NCI-H774 (cell line): Measurements from ENCODE around the gene PEMT.
A peak's percentile ranks its signal among the peaks of the same experiment; 100 is the strongest.
"Not testable (repeated sequence)": the region's sequence is repeated elsewhere in the genome, so short reads cannot be mapped to it uniquely, and the experiment has no call there.

Experiments
- DNase-seq: peaks from one replicate; lab custom pipeline; 2025; lab: John Stamatoyannopoulos, UW

The PEMT gene

GRCh38 chr17:17591355-17592298 is at the start of gene PEMT:
TSS of gene PEMT (minus strand) at chr17:17591708. CDS start at chr17:17591626, 82 bp downstream.
- DNase-seq = peak; percentile 85

GRCh38 chr17:17639661-17640270 is 48.3 kb upstream of the PEMT start:
- not testable (repeated sequence) for DNase-seq

- no peak for DNase-seq
These were observed 47.0 kb upstream of the PEMT start for GRCh38 chr17:17638467-17638866.

GRCh38 chr17:17636272-17636885 is 44.9 kb upstream of the PEMT start:
- DNase-seq = no peak

- DNase-seq = not testable (repeated sequence)
These were observed 44.2 kb upstream of the PEMT start for GRCh38 chr17:17635537-17636271.

- DNase-seq = no peak
These were observed 43.6 kb upstream of the PEMT start for GRCh38 chr17:17635126-17635525.

- DNase-seq = no peak
These were observed 41.8 kb upstream of the PEMT start for GRCh38 chr17:17633310-17633709.

- not testable (repeated sequence) for DNase-seq
These were observed 41.2 kb upstream of the PEMT start for GRCh38 chr17:17632690-17633089.

- no peak for DNase-seq
These were observed 37.0 kb upstream of the PEMT start for GRCh38 chr17:17628388-17629008.

- DNase-seq = no peak
These were observed 35.3 kb upstream of the PEMT start for GRCh38 chr17:17626840-17627239.

GRCh38 chr17:17626151-17626805 is 34.8 kb upstream of the PEMT start:
- peak; percentile 17 for DNase-seq

GRCh38 chr17:17624741-17625140 is 33.2 kb upstream of the PEMT start:
- DNase-seq = no peak

- DNase-seq = no peak
These were observed 32.4 kb upstream of the PEMT start for GRCh38 chr17:17623904-17624303.

- no peak for DNase-seq
These were observed 29.7 kb upstream of the PEMT start for GRCh38 chr17:17621254-17621653.

GRCh38 chr17:17613708-17614114 is 22.2 kb upstream of the PEMT start:
- no peak for DNase-seq

- DNase-seq = no peak
These were observed 20.8 kb upstream of the PEMT start for GRCh38 chr17:17612085-17613022.

GRCh38 chr17:17609121-17609520 is 17.6 kb upstream of the PEMT start:
- DNase-seq = no peak

- no peak for DNase-seq
These were observed 15.0 kb upstream of the PEMT start for GRCh38 chr17:17606416-17607000.

GRCh38 chr17:17605729-17606088 is 14.2 kb upstream of the PEMT start:
- DNase-seq = no peak
